ENCODE measurements around the gene HK2. TPM values are rescaled to one million over a fixed set of nuclear protein-coding genes. Genes with fewer than 3 reads are reported as not detected.

The HK2 gene
- total and polyA plus RNA-seq, 2 of the 4 experiments (the other 2 are of a cell fraction), result 17.4 to 20.9 TPM

GRCh38 chr2:74857215-74857614, 23.3 kb downstream of the HK2 start:
- no peak overlapping the region for H2BK20ac ChIP-seq (ENCODE audit: low read depth, low read length)
- no peak overlapping the region for H3K23ac ChIP-seq (ENCODE audit: low read depth, low read length)
- H3K27ac ChIP-seq (ENCODE audit: insufficient read depth, low read length), result no peak overlapping the region
- H2BK120ac ChIP-seq (ENCODE audit: low read depth, low read length), result no peak overlapping the region
- no peak overlapping the region for H3K9ac ChIP-seq (ENCODE audit: low read depth, low read length)
- WGBS, 2 experiments (ENCODE audit: extremely low coverage in 2 of 2, insufficient read length in 1 of 2), result no CpG with 5 or more reads among the region's 4 CpGs
- no peak overlapping the region for H3K14ac ChIP-seq (replicated peaks; ENCODE audit: low read depth, low read length)
- no peaks in the 10 kb centered on the region for H3K9me3 ChIP-seq (ENCODE audit: control insufficient read depth, insufficient read depth, low read length)
- no TSS peak for BruUV-seq (replicated peaks)
- H3K56ac ChIP-seq (ENCODE audit: extremely low read depth, insufficient read depth, low read length), result no peak overlapping the region
- ATAC-seq (ENCODE audit: low read depth), result no peak
- no peak overlapping the region for H2AK5ac ChIP-seq (ENCODE audit: low read depth, low read length)
- H3K27me3 ChIP-seq (ENCODE audit: control insufficient read depth, insufficient read depth, low read length), result no peaks in the 10 kb centered on the region
- H3K4me1 ChIP-seq (ENCODE audit: control insufficient read depth, insufficient read depth, low read length), result peaks cover 7% of the 10 kb centered on the region
- in situ Hi-C loops (cut with MboI; ENCODE audit: low sequenced_read_pairs), result loop anchor here (25.0 kb wide), 1 partner anchor 370 kb away; the partner anchor contains the start of genes CCDC142, LBX2 and TTC31
- peaks cover 29% of the 10 kb centered on the region for H3K36me3 ChIP-seq (ENCODE audit: control insufficient read depth, insufficient read depth, low read length)
- no peak overlapping the region for H3K4me3 ChIP-seq (ENCODE audit: insufficient read depth, low read depth, low read length)
- no peak overlapping the region for H4K8ac ChIP-seq (ENCODE audit: low read depth in 2 of 2, low read length in 2 of 2)
- H3K4me2 ChIP-seq (ENCODE audit: low read depth, low read length), result no peak overlapping the region
- TF ChIP-seq SMC3 (IDR thresholded peaks at IDR 0.05; ENCODE audit: low read depth, low read length) (no peak), MAFK (IDR thresholded peaks at IDR 0.05; ENCODE audit: low read depth, low read length) (peak; percentile 53; the same call in 1 of the 2 replicates)
- peaks cover 50 to 72% of the 10 kb centered on the region in 2 experiments for H3K79me1 ChIP-seq (ENCODE audit: low read depth in 1 of 2, low read length in 2 of 2)
- H2BK15ac ChIP-seq (ENCODE audit: low read depth, low read length), result no peak overlapping the region
- H2AK9ac ChIP-seq (replicated peaks; ENCODE audit: low read depth, low read length, poor library complexity), result no peak overlapping the region
- dilution Hi-C loops (cut with HindIII; ENCODE audit: low sequenced_read_pairs, unreplicated experiment), result no loop called here
- no peak overlapping the region for H2AFZ ChIP-seq (replicated peaks; ENCODE audit: low read length, poor library complexity)
- ChIA-PET CTCF (interaction anchor here (0.8 kb wide), 1 partner anchor 21 kb away, joined by 4 read pairs; no protein-coding TSS in a partner anchor), POLR2A (ENCODE audit: unreplicated experiment) (no interaction called here)
- intact Hi-C loops (cut with micrococcal nuclease), result no loop called here
- no peak overlapping the region for H3K4ac ChIP-seq (ENCODE audit: low read depth, low read length)
- no peak overlapping the region for H4K5ac ChIP-seq (ENCODE audit: low read depth, low read length)
- no peak overlapping the region for H4K91ac ChIP-seq (ENCODE audit: insufficient read depth, low read depth, low read length)
- no peak overlapping the region for H2BK5ac ChIP-seq (ENCODE audit: low read depth, low read length, poor library complexity, severe bottlenecking)
- peaks cover 19% of the 10 kb centered on the region for H4K20me1 ChIP-seq (ENCODE audit: insufficient read depth, low read length)
- H3K18ac ChIP-seq (ENCODE audit: low read depth, low read length), result no peak overlapping the region
- H3K9me1 ChIP-seq (ENCODE audit: insufficient read depth, low read length), result peaks cover 13% of the 10 kb centered on the region
- DNase-seq, result no peak

Measured in IMR-90 (cell line).